Esophagus squamous epithelium (tissue), 4 donors: ENCODE results near the gene CARD14.

ENCODE experiments used
- CTCF ChIP-seq, 6 experiments: fragments of 450-650 bp in 4 of 6; fragments of 200-600 bp in 2 of 6; sonication (generic) in 2 of 6; IDR thresholded peaks; one replicate each; pipeline ENCODE4 v1.5.1; 2016 to 2019; ENCODE audit warnings: antibody characterized with exemption in 6 of 6, mild to moderate bottlenecking in 4 of 6, moderate library complexity in 4 of 6
- POLR2A ChIP-seq, 4 donors: fragments of 450-650 bp; IDR thresholded peaks; one replicate each; pipeline ENCODE4 v1.6.1; 2017; ENCODE audit warnings: antibody characterized with exemption in 4 of 4, mild to moderate bottlenecking in 4 of 4, moderate library complexity in 3 of 4

GRCh38 chr17:80205811-80206210 lies 36.0 kb downstream of the CARD14 start:
- no peak for TF ChIP-seq CTCF (IDR thresholded peaks at IDR 0.05)
- no peak for TF ChIP-seq POLR2A (IDR thresholded peaks at IDR 0.05)
